GM19351 (cell line): Measurements from ENCODE around the gene PPDPF.

Source experiments
- ATAC-seq: cut with Tn5 transposase; IDR thresholded peaks from one replicate; pipeline ENCODE4 v1.9.1; 2021; ENCODE audit warnings: mild to moderate bottlenecking, moderate library complexity; ENCODE audit not compliant: unreplicated experiment

The PPDPF gene

DNA sequence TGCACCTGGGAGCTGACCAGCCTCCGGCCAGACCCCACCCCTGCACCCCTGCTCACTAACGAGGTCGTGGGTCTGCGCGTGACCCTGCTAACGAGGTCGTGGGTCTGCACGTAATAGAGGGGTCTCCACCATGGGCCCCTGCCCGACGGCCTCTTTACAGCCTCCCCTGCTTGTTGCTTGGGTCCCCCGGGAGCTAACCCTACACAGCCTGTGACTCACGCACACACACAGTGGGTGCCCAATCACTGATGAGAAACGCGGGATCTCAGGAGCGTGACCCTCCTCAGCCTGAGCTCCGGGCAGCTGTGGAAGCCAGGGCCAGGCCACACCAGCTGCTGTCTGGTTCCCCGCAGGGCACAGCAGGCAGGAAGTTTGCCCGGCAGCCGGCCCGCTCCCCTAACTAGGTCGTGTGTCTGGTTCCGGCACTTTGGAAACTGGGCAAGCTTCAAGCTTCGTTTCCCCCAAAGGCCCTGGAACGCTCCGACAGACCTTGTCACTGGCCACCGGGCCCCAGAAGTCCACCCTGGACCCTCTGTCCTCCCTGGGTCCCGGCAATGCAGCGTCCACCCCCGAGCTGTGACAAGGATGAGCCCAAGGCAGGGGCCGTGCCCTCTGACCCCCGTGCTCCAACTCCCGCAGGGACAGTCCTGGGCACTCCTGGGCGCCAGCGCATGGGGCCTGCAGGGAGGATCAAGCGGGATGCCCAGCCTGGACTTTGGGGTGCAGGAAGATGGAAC lies 15.8 kb downstream of the PPDPF start:
- ATAC-seq = no peak

DNA sequence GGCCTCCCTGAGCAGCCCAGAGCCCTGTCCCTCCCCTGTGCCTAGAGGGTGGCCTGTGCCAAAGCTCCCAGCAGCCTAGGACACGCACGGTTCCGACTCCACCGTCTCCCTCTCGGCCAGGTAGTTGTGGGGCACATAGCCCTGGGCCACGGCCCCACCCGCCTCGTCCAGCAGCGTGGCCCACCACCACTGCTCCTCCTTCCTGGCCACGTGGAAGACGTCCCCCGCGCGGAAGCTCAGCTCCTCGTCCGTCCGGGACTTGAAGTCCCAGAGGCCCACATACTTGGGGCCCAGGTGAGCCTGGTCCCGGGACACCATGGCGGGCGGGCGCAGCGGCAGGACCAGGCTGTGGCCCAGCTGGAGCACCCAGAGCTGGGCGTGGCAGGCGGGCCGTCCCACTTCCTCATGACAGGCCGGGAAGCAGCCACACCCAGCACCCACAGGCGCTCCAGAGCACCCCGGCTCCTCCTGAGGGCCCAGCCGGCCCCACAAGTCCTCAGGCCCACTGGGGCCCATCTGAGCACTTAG lies 16.5 kb downstream of the PPDPF start, which contains the start of gene PTK6:
PTK6 (minus strand) TSS at position 380 of the 528 bp plus-strand sequence; CDS start at position 318, 62 bp downstream.
- peak; percentile 34 for ATAC-seq

DNA sequence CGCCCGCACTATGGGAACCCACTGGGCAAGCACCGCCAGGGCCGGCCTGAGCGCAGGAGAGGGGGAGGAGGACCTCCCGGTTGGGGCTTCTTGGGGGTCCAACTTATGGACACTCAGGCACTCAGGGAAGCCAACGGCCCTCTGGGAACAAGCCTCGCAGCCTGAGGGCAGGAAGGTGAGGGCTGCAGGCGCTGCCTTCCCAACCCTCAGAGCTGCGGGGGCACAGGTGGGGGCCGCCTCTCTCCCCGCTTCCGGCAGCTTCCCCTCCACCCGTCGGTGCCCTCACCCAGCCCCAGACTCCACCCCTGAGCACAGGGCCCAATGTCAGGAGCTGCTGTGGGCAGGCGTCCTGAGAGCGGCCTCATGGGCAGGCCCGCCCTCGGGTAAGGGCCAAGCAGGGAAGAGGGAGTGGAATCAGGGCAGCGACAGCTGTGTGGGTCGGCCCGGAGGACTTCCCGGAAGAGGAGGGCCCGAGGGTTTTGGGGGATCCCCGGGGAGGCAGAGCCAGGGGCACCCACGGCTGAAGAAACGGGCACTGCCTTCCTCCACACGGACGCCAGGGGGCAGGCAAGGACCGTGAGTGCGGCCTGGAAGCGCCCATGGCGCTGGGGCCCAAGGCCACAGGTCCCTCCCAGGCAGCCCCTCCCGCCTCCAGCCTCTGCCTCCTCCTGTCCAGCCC lies 17.1 kb downstream of the PPDPF start:
- peak; percentile 76 for ATAC-seq

DNA sequence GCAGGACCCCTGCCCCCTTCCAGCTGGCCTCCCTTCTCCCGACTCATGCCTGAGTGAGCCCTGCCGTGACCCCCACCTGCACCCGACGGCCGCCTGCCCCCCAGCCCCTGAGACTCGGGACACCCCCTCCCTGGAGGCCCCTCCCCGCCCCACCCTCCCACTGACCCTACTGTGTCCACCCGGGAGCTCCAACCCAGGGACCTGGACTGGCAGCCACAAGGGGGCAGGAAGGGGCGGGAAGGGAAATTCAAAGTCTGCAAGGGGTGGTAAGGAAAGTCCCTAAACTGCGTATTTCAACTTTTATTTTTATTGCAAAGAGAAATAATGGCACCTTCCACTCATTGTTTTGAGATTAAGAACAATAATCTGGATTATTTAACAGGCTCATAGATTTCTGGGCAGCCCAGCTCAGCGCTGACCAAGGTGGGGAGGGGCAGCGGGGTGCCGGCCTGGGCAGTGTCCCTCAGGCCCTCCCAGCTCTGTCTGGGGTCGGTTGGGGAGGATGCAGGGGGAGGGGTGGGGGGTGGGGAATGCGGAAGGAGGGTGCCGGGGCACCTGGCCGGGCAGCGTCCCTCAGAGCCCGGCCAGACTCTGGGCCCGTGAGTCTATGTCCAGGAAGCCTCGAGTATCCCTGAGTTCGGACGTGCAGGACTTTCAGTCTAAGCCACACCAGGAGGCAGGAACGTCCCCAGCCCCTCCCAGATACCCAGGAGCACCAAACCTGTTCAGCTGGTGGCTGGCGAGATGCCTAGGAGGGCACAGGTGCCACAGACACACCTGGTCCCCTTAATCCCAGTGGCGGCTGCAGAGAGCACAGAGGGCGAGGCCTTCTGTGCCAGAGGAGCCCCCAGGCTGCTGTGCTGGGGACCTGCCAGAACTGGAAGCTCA lies 17.9 kb downstream of the PPDPF start:
- ATAC-seq = no peak

DNA sequence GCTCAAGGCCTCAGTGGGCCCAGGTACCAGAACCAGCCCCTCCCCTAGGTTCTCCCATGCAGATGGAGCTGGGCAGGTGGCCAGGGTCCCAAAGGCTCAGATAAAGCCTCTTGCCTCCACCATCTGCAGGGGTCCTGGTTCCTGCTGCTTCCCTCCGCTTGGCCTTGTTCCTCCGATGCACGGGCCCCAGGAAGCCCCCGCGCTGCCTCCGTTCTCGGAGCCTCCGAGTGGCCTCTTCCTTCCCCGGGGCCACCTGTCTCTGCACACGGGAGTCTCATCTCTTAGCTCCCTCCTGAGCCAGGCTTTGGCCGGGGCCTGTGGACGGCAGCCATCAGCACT lies 18.5 kb downstream of the PPDPF start:
- no peak for ATAC-seq

DNA sequence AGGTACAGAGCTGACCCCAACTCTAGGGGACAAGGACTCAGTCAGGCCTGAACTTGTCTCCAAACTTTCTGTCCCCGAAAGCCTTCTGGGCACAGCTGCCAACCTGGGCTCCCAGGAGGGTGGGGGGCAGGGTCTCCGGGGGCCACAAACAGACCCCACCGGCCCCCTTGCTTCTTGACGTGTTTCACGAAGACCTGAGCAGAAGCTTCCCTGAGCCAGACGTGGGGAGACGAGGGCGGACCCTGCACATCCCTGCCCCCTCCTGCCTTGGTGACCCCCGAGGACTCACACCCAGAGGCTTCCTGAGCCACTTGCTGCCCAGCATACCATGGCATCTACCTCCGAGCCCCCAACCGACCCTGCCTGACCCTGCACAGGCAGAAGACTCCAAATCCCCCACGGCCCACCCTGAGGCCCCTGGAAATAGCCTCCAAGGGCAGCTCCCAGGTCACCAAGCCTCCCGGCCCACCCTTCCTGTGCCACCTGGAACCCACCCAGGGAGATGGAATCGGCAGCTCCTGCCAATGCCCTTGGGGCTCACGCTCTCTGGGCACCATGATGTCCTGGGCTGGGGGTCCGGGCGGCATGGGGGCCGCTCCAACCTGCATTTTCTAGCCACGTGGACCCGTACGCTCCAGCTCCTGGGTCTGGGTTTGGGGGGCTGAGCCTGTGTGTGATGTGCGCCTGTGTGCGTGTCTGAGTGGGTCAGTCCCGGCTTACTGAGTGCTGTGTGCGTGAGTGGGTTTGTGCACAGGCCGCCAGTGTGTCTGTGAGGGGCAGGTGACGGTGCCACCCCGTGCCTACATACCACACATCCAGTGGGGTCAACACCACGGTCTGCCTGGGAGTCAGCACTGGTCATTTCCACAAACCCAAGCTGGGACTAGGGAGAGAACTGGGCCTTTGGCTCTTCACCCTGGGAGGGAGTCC lies 19.1 kb downstream of the PPDPF start:
- ATAC-seq = no peak

DNA sequence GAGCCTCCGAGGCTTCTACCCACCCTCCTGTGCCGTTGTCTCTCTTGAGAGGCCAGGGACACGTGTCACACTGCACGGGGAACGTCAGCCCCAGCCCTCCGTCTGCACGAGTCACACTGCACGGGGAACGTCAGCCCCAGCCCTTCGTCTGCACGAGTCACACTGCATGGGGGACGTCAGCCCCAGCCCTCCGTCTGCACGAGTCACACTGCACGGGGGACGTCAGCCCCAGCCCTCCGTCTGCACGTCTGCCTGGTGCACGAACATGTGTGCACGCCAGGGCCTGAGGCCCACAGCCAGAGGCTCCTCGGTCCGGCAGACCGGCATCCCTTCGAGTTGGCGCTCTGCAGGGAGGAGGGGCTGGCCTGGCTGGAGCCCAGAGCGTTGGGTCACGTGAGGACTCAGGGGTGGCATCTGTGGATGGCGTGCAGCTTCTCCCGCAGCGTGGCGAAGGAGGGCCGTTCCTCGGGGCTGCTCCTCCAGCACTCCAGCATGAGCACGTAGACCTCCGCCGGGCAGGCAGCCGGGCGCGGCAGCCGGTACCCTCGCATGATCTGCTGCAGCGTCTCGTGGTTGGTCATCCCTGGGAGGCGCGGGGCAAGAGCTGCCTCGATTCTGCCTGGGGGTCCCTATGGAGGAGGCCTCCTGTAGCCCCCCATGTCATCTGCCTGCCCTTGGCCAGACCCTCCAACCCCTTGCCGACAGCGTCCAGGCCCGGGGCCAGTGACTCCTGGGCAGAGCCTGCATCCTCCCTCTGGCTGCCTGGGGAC lies 20.0 kb downstream of the PPDPF start:
- ATAC-seq = no peak

DNA sequence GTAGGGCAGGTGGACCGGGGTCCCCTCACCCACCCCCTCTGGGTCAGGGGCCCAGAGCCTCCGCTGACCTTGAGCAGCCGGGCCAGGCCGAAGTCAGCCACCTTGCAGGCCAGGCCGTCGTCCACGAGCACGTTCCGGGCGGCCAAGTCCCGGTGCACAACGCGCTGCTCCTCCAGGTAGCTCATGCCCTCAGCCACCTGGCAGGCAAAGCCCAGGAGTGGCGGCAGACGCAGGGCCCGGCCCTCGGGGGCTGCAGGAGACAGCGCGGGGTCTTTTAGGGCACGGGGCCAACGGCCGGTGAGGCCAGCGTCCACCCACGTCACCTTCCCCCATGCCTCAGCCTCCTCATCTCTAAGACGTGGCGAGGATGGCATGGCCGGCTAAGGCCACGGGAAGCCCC lies 20.8 kb downstream of the PPDPF start:
- ATAC-seq = no peak

DNA sequence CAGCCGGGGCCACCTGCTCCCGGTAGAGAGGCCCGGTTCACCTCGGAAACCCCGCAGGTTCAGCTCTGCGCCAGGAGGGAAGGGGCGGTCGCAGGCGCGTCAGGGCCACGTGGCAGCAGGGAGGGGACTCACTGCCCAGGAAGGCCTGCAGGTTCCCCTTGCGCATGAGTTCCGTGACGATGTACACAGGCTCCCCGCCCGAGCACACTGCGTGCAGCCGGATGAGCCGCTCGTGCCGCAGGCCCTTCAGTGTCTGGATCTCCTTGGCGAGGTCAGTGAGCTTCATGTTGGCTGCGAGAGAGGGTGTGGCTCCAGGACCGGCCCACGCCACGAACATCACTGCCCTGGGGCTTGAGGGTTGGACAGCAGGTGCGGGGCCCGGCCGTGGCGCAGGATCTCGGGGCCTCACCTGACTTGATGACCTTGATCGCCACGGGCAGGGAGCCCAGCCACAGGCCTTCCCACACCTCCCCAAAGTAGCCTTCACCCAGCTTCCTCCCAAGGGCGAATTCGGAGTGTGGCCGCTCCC lies 21.5 kb downstream of the PPDPF start:
- no peak for ATAC-seq

DNA sequence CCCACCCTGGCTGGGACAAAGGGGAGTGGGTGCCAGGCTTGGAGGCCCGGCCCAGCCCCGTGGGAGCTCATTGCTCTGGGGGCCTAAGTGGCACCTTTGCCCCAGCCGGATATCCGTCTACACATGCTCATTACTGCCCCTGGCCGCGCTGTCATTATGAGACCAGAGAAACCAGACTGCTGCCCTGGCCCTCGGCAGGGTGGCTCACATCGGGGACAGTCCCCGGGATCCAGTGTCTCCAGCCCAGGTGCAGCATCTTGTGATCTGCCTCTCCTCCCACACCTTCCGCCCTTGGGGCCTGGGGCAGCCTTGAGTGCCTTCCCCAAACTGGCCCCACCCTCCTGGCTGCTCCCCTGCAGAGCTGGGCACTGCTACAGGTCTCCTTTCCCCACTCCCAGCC lies 22.1 kb downstream of the PPDPF start:
- ATAC-seq = no peak

DNA sequence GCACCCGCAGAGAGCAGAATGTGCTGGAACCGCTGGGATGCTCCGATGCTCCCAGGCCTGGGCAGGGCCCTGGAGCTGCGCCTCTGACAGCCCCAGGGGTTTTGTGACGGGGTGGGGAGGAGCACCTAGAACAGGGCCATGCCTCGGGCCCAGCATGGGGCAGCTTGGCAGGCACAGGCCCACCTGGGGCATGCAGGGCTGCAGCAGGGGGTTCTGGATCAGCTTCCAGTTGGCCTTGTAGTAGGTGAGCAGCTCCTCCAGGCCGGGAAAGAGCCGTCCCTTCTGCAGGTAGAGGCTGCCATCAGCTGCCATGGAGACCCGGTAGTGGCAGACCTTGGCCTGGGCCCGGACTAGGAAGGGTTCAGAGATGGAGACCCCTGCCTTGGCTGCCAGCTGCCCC lies 22.6 kb downstream of the PPDPF start:
- no peak for ATAC-seq

DNA sequence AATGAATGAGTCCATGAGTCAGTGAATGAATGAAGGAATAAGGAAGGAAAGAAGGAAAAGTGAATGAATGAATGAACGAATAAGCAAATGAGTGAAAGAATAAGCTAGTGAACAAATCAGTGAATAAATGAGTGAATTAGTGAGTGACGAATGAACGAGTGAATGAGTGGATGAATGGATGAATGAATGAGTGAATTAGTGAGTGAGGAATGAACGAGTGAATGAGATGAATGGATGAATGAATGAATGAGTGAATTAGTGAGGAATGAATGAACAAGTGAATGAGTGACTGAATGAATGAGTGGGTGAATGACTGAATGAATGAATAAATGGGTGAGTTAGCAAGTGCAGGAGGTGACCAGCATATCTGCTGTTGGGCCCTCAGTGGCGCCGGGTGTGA lies 23.2 kb downstream of the PPDPF start:
- no peak for ATAC-seq

DNA sequence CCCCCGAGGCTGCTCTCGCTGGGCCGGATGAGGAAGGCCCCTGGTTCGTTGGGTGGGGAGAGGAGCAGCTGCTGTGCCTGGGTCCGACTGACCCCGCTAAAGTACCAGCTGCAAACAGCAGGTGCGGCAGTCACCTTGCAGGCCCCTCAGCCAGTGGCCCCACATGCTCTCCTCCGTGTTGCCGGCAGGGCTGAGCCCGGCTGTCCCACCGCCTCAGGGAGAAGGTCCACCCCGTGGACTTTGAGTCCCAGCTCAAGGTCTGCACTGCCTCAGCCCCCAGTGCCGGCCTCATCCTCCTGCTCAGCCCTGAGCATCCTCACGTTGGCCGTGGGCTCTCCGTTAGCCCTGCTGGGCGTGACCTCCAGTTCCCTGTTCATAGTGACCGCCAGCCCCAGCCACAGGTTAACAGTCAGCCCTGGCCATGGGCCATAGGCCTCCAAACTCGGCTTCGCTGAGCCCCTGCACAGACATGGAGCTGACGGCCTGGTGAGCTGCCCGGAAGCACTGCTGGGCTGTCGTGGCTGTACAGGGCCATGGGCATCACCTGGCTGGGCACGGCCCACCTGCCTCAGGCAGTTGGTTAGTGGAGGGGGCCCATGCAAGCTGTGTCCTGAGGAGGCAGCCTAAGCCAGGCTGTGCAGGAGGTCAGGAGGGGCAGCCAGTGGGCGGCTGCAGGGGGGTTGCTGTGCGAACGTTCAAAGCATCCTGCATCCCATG lies 23.8 kb downstream of the PPDPF start:
- no peak for ATAC-seq

DNA sequence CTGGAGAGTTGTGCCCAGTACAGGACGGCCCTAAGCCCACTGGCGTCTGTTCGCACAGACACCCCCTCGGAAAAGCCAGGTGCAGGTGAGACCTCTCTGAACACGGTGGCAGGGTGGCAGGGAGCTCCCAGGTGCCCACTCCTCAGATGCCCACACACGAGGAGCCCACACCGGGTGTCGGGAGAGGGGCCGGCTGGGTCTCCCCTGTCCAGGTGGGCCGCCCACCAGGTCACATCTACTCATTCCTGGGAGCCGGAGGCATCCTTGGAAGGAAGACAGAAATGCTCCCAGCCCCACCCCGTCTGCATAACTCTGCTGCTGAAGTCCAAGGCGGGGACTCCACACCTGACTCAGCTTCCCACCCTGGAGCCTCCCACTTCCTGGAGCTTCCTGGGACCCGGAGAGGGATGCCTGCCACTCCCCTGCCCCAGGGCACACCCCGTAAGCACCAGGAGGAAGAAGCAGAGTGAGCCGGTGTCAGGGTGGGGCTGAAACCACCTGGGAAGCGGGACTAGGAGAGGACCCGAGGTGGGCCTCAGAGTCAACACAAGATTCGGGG lies 24.5 kb downstream of the PPDPF start:
- no peak for ATAC-seq

DNA sequence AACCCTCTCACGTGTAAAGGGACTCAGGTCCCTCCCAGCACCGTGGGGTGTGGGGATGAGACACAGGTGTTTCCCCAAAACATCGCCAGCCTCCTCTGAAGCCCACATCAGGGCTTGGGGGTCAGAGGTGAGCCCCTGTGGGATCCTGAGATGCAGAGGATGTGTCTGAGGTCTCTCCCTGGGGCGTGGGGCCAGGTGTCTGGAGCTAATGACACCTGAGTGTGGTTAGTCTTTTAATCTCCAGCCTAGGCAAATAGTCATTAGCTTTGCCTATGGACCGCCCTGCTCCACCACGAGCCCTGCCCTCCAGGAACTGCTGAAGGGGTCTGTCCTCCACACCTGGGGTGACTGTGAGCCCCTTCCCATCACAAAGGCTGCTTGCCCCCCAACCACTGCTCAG lies 25.2 kb downstream of the PPDPF start:
- no peak for ATAC-seq

DNA sequence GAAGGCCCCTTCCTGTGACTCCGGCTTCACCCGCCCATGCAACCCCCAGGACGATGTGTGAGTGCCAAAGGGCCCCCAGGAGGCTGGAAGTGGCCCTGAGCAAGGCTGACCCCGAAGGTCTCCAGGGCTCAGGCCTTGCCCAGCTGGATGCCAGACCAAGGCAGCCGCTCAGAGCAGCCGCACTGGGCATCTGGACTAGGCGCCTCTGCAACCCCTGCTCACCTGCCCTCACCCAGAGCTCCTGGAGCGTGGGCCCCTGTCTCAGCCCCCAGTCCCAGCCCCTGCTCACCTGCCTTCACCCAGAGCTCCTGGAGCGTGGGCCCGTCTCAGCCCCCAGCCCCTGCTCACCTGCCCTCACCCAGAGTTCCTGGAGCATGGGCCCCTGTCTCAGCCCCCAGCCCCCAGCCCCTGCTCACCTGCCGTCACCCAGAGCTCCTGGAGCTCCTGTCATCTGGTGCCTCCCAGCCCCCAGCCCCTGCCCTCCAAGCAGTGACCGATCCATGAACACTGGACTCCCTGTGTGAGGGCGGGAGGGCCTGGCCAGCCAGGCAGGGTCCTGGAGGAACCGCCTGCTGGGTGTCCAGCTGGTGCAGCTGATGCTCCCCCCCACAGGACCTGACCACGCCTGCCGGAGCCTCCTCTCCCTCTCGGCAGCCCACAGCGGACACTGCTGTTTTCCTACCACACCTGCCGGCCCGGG lies 25.8 kb downstream of the PPDPF start:
- ATAC-seq = no peak

DNA sequence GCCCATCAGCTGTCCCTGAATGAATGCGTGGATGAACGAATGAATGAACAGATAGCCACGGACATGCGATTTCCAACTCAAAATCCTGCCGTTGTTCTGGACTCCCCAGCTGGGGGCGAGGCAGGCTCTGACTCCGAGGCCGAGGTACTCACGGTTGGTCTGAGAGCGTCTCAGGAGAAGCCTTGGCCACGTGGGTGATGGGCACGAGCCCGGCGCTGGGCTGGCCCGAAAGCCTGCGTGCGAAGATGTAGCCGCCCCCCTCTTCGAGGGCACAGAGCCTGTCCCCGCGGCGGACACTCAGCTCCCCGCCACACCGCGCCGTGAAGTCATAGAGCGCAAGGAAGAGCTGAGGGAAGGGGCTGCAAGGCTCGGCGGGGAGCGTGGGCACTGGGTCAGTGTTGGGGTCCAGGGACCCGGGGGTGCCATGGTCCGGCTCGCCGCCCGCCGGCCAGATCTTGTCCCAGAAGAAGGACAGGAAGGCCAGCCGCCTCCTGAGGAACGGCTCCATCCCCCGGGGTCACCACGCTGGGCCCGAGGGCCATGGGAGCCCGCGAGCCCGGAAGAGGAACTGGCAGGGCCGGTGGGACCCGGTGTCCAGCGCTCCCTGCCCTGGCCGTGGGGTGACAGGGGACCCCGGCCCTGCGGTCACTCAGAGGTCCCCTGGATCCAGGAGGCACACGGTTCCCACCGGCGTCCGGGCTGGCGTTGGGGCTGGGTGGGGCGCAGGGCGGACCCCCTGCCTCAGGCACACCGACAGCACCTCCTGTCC lies 26.6 kb downstream of the PPDPF start:
- ATAC-seq = no peak
